Middle frontal gyrus (tissue), 1 donor: Measurements from ENCODE around the gene ARHGAP6.

Experiments used
- DNase-seq: peaks from one replicate; pipeline ENCODE4 v3.0.0-alpha.2; 2015; ENCODE audit warnings: low spot score; ENCODE audit errors: extremely low spot score

The ARHGAP6 gene

DNA sequence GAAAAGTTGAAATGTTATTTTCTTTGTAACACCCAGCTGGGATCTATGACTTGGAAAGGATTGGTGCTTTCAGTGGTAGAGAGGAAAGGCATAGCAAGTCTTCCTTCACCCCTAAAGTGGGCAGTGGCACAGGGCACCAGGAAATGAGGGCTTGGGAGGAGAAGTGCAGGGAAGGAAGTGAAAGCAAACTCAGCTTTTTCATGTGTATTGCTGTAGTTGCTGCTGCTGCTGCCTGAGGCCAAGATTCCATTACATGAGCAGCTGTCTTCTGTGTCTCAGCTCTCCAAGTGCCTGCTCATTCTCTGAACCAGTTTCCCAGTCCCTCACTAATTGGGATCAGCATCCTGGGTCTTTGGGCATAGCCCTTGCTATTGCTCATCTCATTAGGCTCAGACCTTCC is 552.0 kb downstream of the ARHGAP6 start:
- DNase-seq = no peak

DNA sequence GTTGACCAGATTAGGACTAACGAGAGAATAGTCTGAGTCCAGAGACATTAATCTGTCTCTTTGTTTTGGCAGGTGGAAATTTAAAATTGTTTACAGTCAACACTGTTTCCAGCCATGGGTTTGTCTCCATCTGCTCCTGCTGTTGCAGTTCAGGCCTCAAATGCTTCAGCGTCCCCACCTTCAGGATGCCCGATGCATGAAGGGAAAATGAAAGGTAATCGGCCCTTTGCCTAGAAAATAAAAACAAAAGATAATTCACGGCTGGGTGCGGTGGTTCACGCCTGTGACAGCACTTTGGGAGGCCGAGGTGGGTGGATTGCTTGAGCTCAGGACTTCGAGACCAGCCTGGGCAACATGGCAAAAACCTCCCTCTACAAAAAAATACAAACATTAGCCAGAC is 553.8 kb downstream of the ARHGAP6 start:
- DNase-seq = no peak

DNA sequence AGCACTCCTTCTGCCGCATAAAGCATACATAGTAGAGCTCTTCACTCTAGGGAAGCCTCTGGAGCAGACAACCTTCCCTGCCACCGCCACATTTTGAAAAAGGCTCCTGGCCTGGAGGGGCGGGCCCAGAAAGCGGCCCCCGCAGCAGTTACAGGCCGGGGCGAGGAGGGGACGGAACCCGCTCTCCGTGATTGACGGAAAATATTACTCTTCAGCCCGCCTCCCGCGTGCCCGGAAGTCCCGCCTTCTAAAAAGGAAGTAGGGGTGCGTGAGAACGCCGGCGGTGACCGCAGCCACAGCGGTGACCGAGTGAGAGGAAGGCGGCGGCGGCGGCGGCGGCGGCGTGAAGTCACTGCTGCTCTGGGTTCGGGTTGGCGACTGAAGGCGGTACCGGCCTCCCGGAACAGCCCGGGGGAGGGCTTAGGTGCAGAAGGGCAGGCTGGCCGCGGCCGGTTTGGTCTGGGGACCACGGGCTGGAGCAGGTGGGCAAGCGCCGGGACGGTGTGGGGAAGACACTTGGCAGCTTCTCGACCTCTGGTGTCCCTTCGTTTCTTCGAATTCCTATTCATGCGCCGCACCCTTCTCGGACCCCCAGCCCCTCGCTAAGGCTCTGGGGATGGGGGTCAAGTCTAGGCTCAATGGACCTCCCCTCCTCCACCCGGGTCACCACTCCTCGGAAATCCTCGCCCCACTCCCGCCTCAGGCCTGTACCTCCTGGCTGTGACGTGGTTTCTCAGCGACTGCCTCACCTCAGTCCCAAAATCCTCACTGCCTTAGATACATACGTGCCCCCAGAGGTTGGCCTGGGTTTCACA is 554.5 kb downstream of the ARHGAP6 start, which contains the start of gene HCCS:
Gene HCCS (plus strand): TSS at position 296 of the 815 bp plus-strand sequence. CDS start 729 bp downstream, outside the sequence.
- peak; percentile 50 for DNase-seq

DNA sequence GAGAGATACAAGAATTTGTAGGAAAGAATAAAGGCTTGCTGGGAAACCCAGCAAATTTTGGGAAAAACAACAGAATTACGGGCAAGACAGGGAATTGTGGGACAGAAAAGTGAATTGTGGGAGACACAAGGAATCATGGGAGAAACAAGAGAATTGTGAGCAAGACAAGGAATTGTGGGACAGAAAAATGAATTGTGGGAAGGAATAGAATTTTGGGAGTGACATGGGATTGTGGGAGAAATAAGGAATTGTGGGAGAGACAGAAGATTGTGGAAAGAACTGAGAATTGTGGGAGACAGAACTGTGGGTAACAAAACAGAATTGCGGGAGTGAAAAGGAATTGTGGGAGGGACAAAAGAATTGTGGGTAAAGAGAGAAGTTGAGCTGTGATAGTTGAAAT is 555.8 kb downstream of the ARHGAP6 start:
- DNase-seq = no peak

DNA sequence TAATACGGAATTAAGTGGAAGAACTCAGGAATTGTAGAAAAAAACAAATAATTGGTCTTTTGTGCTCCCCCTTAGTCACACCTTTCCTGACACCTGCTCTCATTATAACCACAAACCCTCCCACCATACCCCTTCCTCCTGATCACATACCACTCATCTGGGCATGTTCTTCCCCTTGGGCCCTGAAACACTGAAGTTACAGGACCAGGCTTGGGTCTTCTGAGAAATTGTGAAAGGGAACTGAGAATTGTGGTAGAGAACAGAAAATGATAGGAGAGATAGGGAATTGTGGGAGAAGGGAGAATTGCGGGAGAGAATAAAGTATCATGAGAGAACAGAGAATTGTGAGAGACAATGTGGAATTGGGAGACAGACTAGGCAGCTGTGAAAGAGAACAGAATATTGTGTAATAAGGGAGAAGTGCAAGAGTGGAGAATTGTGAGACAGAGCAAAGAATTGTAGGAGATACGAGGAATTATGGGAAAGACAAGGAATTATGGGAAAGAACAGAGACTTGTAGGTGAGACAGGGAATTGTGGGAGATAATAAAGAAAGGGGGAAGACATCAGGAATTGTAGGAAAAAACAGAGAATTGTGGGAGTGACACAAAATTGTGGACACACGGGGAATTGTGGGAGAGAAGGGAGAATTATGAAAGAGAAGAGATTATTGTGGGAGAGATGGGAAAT is 557.3 kb downstream of the ARHGAP6 start:
- DNase-seq = no peak

DNA sequence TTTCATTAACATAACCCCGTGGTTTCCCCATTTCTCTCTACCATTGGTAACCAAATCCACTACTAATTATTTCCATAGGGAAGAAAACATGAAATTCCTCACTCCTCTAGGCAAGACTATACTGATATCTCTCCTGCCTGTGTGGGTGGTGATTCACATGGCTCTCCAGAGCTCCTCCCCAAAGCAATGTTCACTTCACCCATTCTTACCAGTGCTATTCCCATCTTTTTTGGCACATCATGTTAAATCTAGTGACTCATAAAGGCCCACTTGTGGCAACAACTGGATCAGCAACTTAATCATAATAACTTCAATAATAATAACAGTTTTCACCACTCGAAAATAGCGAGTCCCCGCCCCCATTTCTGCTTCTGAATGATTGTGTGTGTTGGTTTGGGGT is 560.6 kb downstream of the ARHGAP6 start:
- DNase-seq = no peak

DNA sequence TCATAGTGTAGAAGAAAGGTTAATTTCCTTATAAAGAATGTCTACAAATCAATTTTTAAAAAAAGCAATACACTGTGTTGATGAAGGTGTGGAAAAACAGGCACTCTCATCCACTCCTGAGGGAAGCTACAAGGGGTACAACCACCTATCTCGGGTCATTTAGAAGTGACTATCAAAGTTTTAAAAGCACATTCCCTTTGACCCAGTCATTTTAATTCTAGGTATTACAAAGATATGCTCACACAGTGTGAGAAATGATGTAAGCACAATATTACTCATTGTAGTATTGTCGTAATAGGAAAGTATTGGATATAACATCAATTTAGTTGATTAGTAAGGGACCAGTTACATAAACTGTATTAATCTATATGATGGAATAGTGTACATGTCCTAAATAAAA is 562.0 kb downstream of the ARHGAP6 start:
- no peak for DNase-seq

DNA sequence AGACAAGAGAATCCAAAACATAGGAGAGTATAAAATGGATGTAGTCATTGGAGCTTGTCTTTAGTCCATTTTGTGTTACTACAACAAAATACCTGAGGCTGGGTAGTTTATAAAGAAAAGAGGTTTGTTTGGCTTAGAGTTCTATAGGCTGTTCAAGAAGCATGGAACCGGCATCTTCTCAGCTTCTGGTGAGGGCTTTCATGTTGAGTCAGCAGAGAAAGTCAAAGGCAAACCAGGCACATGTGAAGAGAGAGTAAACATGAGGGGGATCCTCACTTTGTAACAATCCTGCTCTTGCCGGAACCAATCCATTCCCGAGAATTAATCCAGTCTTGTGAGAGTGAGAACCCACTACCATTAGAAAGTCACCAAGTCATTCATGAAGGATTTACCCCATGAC is 562.7 kb downstream of the ARHGAP6 start:
- no peak for DNase-seq

DNA sequence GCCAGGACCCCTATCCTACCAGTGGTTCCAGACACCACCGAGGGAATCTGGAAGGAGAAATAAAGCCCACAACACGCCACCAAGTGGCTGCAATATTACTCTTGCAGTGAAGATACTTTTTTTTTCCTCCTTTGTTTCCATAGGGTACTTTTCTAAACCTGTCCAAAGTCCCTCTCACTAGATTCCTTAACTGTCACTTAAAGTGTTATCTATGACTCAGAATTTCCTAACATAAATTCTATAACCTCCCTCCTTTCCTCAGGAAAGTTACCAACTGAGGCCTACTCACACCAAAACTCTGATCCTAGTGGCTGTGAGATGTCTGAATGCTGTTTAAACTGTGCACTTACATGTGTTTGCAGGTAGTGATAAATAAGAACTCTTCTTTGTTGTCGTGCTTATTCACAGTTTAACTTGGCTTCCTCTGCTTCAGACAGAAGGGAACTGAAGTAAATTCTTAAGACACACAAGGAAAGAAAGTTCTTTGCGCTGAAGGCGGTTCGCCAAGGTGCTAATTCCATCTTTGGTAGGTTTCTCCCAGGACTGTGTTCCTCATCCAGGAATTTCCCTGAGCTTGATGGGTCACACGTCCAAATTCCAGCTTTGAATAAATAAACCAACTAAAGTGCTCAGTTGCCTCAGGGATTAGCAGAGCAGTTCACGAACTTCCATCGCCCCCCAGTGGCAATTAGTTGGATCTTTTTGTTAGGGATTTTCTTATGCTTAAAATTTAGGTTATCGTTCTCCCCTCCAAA is 565.3 kb downstream of the ARHGAP6 start:
- peak; percentile 26 for DNase-seq

DNA sequence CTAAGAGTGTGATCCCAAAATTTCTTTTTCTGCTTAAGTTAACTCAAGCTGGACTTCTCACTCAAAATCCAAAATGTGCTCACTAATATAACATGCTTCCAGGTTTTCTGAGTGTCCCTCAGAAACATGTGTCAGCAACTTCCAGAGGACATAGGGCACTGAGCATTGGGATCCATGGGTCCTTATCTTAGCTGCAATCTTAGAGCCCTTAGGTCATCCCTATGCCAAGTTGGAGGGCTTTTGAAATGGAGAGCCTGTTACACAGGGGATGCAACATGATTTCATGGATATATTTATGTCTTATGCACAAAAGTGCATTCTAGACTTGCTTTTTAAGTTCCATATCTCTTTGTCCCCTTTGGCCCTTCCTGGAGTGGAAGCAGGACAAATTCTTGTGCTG is 566.3 kb downstream of the ARHGAP6 start:
- no peak for DNase-seq

DNA sequence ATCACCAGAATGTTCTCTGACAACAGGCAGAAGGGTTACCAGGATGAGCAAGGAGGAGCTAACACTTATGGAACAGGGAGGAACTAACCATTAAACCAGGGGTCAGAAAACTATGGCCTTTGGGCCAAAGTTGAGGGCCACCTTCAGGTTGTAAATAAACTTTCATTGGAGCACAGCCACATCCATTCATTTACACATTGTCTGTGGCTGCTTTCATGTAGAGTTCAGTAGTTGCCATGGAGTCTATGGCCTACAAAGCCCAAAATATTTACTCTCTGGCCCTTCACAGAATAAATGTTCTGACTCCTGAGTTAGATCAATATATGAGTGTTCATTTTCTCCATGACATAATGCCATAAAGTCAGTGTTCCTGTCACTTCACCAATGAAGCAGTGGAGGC is 567.8 kb downstream of the ARHGAP6 start:
- no peak for DNase-seq

DNA sequence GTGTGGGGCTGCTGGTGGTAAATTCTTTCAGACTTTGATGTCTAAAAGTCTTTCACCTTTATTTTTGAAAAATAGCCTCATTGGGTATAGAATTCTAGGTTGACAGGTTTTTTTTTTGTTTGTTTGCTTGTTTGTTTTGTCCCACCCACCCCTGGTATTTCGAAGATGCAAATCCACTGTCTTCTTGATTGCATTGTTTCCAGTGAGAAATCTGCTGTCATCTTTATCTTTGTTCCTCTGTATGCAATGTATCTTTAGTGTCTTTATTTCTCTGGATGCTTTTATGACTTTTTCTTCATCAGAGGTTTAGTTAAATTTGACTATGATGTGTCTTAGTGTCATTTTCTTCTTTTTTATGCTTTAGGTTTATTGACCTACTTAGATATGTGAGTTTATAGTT is 575.9 kb downstream of the ARHGAP6 start:
- DNase-seq = no peak
